RWPE1 (cell line): ENCODE measurements around the gene AXIN2.

ENCODE experiments used
- CTCF ChIA-PET: fragments of 350-600 bp; sonication (Branson Sonifier 250); formaldehyde crosslinking; extraction: SDS; loops from one replicate; lab custom pipeline; 2021; lab: Yijun Ruan, JAX
- POLR2A ChIA-PET: fragments of 400-600 bp; formaldehyde crosslinking; extraction: SDS; loops from one replicate; lab custom pipeline; 2020; ENCODE audit warnings: antibody characterized with exemption; ENCODE audit not compliant: low non-redundant PET; lab: Yijun Ruan, JAX
- DNase-seq: peaks from one replicate; pipeline ENCODE4 v3.0.0; 2012; ENCODE audit warnings: low spot score
- H3K27ac ChIP-seq: fragments of 450-650 bp; 2 replicates; pipeline ENCODE4 v1.5.1; 2017
- CTCF ChIP-seq: fragments of 450-650 bp; conservative IDR thresholded peaks from 2 replicates; pipeline ENCODE4 v1.5.1; 2017; ENCODE audit warnings: low read depth, mild to moderate bottlenecking

The AXIN2 gene

GRCh38 chr17:65556910-65557348, 4.5 kb downstream of the AXIN2 start:
- no peak overlapping the region for H3K27ac ChIP-seq
- no peak for DNase-seq
- ChIA-PET CTCF (interaction anchor here (0.6 to 1.4 kb wide), 3 partner anchors 13 to 484 kb away, joined by 3 to 6 read pairs (median 3); no protein-coding TSS in a partner anchor), POLR2A (no interaction called here)
- TF ChIP-seq CTCF = no peak

GRCh38 chr17:65556014-65556909, 5.2 kb downstream of the AXIN2 start:
- DNase-seq = peak; percentile 35
- ChIA-PET POLR2A (no interaction called here), CTCF (interaction anchor here (0.6 to 1.4 kb wide), 4 partner anchors 12 to 1632 kb away, joined by 3 to 6 read pairs (median 3); no protein-coding TSS in a partner anchor)
- H3K27ac ChIP-seq = no peak overlapping the region
- TF ChIP-seq CTCF = peak; percentile 67

- POLR2A ChIA-PET = no interaction called here
- CTCF ChIA-PET = no interaction called here
- DNase-seq = no peak
- TF ChIP-seq CTCF = no peak
- H3K27ac ChIP-seq = no peak overlapping the region
Observed at GRCh38 chr17:65554553-65555223, 6.8 kb downstream of the AXIN2 start.

GRCh38 chr17:65553646-65554552, 7.5 kb downstream of the AXIN2 start:
- no peak for DNase-seq
- POLR2A ChIA-PET = no interaction called here
- no peak for TF ChIP-seq CTCF
- CTCF ChIA-PET = no interaction called here
- no peak overlapping the region for H3K27ac ChIP-seq

GRCh38 chr17:65553009-65553645, 8.3 kb downstream of the AXIN2 start:
- no peak for TF ChIP-seq CTCF
- no peak overlapping the region for H3K27ac ChIP-seq
- no peak for DNase-seq
- POLR2A ChIA-PET = no interaction called here
- CTCF ChIA-PET = interaction anchor here (0.6 kb wide), 2 partner anchors 41 to 261 kb away, joined by 3 to 4 read pairs; no protein-coding TSS in a partner anchor
